IPS-15b (cell line): ENCODE measurements around the gene MAST3.
"Not testable (repeated sequence)": the region's sequence is repeated elsewhere in the genome, so short reads cannot be mapped to it uniquely, and the experiment has no call there.

ENCODE experiments used
- H3K27me3 ChIP-seq: one replicate; pipeline ENCODE4 v1.6.1; 2013; ENCODE audit warnings: low read length; ENCODE audit not compliant: control insufficient read depth, insufficient read depth
- H3K36me3 ChIP-seq: one replicate; pipeline ENCODE4 v1.6.1; 2013; ENCODE audit warnings: low read length; ENCODE audit not compliant: control insufficient read depth, insufficient read depth
- H3K4me1 ChIP-seq: one replicate; pipeline ENCODE4 v1.6.1; 2013; ENCODE audit warnings: mild to moderate bottlenecking, low read length; ENCODE audit not compliant: control insufficient read depth, insufficient read depth
- H3K4me3 ChIP-seq: one replicate; pipeline ENCODE4 v1.5.1; 2013; ENCODE audit warnings: low read depth, low read length
- H3K9ac ChIP-seq: one replicate; pipeline ENCODE4 v1.6.1; 2013; ENCODE audit warnings: low read depth, mild to moderate bottlenecking, low read length
- H3K9me3 ChIP-seq: one replicate; pipeline ENCODE4 v1.6.1; 2013; ENCODE audit warnings: mild to moderate bottlenecking, low read length; ENCODE audit not compliant: control insufficient read depth, insufficient read depth

Gene MAST3

DNA sequence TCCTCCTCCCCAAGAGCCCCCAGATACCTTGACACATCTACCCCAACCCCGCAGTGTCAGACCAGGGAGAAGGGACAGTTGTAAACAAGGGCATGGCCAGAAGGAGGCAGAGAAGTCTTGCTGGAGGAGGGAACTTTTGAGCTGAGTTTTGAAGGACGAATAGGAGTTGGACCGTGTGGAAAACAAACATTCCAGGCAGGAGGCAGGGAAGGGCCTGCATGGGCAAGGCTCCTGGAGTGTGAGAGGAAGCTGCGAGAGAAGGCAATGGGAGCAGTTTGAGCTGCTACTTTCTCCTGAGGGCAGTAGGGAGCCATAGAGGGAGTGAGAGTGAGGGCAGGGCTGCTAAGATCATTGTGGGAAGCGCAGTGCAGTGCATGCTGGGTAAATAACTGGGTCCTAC, 34.1 kb upstream of the MAST3 start:
- Histone ChIP-seq H3K27me3 (no peaks in the 10 kb centered on the region), H3K4me3 (no peak overlapping the region), H3K9ac (no peak overlapping the region), H3K9me3 (no peaks in the 10 kb centered on the region), H3K4me1 (no peaks in the 10 kb centered on the region), H3K36me3 (no peaks in the 10 kb centered on the region)

DNA sequence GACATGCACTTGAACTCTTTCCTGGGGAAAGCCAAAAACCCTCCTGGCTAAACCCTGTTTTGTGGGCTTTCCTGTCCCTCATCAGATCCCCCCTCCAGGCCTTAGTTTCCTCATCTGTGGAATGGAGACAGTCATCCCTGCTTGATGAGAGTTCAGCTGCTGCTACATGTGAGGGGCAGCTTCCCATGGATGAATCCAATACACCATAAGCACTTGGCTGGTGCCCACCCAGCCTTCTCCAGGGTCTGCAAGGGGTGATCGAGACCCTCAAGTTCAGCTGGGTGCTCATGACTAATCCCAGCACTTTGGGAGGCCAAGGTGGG, 32.4 kb upstream of the MAST3 start:
- Histone ChIP-seq H3K36me3 (no peaks in the 10 kb centered on the region), H3K9me3 (no peaks in the 10 kb centered on the region), H3K4me3 (no peak overlapping the region), H3K4me1 (no peaks in the 10 kb centered on the region), H3K9ac (no peak overlapping the region), H3K27me3 (no peaks in the 10 kb centered on the region)

DNA sequence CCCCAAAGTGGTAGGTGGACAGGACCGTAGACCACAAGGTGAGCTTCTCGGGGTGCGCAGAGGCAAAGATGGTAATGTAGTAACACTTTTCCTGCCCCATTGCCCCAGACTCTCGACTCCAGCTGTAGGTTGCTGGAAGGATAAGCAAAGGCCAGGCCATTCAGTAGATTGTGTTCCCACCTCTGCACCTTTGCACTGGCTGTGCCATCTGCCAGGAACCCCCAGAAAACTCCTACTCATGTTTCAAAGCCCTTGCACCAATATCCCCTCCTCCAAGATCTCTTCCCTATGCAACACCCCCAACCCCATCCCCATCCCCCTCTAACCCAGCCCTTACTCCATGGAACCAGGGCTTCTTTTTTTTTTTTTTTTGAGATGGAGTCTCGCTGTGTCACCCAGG, 29.2 kb upstream of the MAST3 start:
- H3K9ac ChIP-seq = no peak overlapping the region
- no peak overlapping the region for H3K4me3 ChIP-seq

DNA sequence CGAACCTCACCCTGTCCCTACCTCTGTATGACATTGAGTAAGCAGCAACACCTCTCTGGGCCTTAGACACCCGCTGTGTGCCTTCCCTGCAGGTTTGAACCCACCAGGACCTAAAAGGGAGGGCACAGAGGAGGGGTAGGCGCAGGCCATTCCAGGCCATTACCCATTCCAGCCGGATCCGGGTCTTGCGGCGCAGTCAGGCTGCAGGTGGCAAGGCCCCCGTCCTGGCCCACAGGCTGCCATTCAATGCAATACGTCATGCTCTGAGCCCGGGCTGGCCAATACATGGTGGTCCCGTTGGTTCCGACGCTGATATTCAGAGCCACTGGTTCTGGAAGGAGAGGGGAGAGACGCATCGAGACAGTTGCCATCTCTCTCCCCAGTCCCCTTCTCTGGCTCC, 28.2 kb upstream of the MAST3 start:
- Histone ChIP-seq H3K36me3 (no peaks in the 10 kb centered on the region), H3K9me3 (no peaks in the 10 kb centered on the region), H3K27me3 (no peaks in the 10 kb centered on the region), H3K4me1 (no peaks in the 10 kb centered on the region), H3K4me3 (no peak overlapping the region), H3K9ac (no peak overlapping the region)

More for the DNA sequence above, 29.2 kb upstream of the MAST3 start:
- Histone ChIP-seq H3K27me3 (no peaks in the 10 kb centered on the region), H3K4me1 (no peaks in the 10 kb centered on the region), H3K36me3 (no peaks in the 10 kb centered on the region), H3K9me3 (no peaks in the 10 kb centered on the region)

DNA sequence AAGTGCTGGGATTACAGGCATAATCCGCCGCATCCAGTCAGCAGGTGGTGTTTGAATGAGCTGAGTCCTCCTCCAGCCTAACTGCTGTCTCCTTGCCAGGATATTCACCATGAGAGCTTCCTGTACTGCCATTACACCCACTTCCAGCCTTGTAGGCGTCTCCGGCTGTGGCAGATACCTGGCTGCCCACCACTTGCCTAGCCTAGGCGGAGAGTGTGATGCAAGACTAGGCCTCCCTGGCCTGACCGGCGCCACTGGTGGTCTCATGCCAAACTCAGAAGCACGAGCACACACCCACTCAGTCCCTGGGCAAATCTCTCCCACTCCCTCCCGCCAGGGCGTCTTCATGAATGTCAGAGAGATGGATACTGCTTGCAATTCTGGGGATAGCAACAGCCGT, 27.4 kb upstream of the MAST3 start:
- Histone ChIP-seq H3K4me1 (no peaks in the 10 kb centered on the region), H3K9me3 (no peaks in the 10 kb centered on the region), H3K4me3 (no peak overlapping the region), H3K27me3 (no peaks in the 10 kb centered on the region), H3K36me3 (no peaks in the 10 kb centered on the region), H3K9ac (no peak overlapping the region)

DNA sequence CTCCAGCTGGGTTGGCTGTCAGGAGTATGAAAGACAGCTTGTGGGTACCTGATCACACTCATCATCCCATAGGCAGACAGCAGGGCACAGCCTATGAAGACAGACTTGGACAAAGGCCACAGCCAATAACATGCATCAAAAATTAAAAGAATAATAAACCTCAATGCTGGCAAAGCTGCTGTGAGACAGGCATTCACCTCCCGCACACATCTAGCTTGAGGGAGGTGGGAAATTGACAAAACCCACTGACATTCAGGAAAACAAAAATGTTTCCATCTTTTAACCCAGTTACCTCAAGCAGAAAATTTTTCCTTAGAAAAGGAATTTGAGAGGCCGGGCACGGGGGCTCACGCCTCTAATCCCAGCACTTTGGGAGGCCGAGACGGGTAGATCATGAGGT, 25.2 kb upstream of the MAST3 start:
- no peak overlapping the region for H3K9ac ChIP-seq
- no peak overlapping the region for H3K4me3 ChIP-seq
- H3K27me3 ChIP-seq = no peaks in the 10 kb centered on the region
- H3K4me1 ChIP-seq = no peaks in the 10 kb centered on the region
- H3K9me3 ChIP-seq = no peaks in the 10 kb centered on the region
- H3K36me3 ChIP-seq = no peaks in the 10 kb centered on the region

DNA sequence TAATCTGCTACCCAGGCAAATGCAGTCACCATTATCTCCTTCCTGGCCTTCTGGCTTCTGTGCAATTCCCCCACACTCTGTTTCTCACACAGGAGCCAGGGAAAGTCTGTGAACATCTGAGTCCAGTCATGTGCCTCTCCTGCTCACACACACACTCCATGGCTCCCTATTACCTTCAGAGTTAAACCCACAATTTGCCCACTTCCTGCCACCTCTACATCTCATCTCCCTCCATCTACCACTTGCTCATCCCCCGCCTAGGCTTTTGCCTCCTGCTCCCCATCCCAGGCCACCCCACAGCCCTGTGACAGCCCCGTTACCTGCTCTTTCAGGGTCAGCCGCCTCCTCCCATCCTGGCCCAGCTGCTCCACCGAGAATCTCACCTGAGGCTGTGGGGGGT, 24.4 kb upstream of the MAST3 start:
- no peaks in the 10 kb centered on the region for H3K9me3 ChIP-seq
- no peak overlapping the region for H3K9ac ChIP-seq
- no peaks in the 10 kb centered on the region for H3K36me3 ChIP-seq
- no peaks in the 10 kb centered on the region for H3K27me3 ChIP-seq
- H3K4me3 ChIP-seq = no peak overlapping the region
- no peaks in the 10 kb centered on the region for H3K4me1 ChIP-seq

DNA sequence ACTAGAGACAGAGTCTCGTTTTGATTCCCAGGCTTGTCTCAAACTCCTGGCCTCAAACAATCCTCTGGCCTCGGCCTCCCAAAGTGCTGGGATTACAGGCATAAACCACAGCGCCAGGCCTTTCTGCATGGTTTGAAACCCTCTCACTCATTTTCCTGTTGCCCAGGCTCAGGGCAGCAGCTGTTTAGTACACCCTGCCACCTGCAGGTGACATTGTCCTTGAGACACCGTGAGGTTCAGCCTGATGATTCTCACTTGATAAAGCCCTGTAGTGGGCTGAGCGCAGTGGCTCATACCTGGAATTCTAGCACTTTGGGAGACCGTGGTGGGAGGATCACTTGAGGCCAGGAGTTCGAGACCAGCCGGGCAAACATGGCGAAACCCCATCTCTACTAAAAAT, 23.4 kb upstream of the MAST3 start:
- Histone ChIP-seq H3K36me3 (no peaks in the 10 kb centered on the region), H3K4me1 (no peaks in the 10 kb centered on the region), H3K27me3 (no peaks in the 10 kb centered on the region), H3K9ac (no peak overlapping the region), H3K4me3 (no peak overlapping the region), H3K9me3 (no peaks in the 10 kb centered on the region)

DNA sequence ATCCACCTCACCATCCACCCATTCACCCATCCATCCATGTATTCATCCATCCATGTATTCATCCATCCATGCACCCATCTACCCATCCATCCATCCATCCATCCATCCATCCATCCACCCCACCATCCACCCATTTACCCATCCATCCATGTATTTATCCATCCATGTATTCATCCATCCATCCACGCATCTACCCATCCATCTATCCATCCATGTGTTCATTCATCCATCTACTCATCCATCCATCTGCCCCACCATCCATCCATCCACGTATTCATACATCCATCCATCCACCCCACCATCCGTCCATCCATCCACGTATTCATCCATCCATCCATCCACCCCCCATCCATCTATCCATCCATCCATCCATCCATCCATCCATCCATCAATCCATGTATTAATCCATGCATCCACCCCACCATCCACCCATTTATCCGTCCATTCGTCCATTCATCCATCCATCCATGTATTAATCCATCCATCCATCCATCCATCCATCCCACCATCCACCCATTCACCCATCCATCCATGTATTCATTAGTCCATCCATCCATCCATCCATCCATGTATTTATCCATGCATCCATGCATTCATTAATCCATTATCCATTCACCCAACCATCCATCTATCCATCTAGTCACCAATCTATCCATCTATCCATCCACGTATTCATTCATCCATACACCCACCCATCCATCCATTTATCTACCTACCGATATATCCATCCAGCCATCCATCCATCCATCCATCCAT, 13.5 kb upstream of the MAST3 start:
- Histone ChIP-seq H3K9ac (no peak overlapping the region), H3K4me3 (no peak overlapping the region), H3K36me3 (no peaks in the 10 kb centered on the region), H3K9me3 (no peaks in the 10 kb centered on the region), H3K27me3 (no peaks in the 10 kb centered on the region), H3K4me1 (no peaks in the 10 kb centered on the region)

DNA sequence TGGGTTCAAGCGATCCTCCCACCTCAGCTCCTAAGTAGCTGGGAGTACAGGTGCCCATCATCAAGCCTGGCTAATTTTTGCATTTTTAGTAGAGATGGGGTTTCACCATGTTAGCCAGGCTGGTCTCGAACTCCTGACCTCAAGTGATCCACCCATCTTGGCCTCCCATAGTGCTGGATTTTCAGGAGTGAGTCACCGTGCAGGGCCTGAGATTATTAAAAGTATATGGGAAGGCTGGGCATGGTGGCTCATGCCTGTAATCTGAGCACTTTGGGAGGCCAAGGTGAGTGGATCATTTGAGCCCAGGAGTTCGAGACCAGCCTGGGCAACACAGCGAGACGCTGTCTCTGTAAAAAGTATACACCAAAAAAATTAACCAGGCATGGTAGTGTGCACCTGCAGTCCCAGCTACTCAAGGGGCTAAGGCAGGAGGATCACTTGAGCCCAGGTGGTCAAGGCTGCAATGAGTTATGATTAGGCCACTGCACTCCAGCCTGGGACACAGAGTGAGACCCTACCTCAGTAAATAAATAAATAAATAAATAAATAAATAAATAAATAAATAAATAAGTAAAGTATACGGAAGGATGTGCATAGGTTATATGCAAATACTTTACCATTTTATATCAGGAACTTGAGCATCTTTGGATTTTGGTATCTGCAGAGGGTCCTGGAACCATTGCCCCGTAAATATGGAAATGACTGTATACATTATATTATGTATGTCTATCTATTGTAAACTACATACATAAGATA, 11.7 kb upstream of the MAST3 start:
- Histone ChIP-seq H3K4me1 (no peaks in the 10 kb centered on the region), H3K36me3 (no peaks in the 10 kb centered on the region), H3K4me3 (no peak overlapping the region), H3K27me3 (no peaks in the 10 kb centered on the region), H3K9me3 (no peaks in the 10 kb centered on the region), H3K9ac (no peak overlapping the region)

DNA sequence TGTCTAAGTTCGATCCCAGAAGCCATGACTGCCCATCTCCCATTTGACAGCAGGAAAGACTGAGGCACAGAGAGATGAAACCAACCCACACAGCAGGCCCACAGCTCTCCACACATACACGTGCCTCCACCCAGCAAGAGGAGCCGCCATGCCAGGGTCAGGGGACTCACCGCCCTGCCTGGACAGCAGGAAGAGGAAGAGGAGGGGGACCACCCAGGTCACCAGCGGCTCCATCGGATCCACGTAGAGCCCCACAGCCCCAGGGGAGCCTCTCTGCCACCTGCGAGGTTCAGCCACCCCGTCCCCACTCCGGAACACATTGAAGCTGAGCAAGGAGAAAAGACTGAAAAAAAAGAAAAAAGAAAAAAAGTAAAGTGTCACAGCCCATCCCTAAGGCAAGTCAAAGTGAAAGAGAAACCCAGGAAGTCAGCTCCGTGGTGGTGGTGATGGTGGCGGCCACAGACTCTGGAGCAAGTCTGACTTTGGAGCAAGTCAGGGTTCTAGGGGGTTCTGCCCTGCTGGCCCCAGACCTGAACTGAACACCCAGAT, 10.9 kb upstream of the MAST3 start, which contains the start of gene IL12RB1:
IL12RB1 (minus strand) TSS at position 345 of the 549 bp plus-strand sequence; CDS start at position 234, 111 bp downstream.
- no peaks in the 10 kb centered on the region for H3K36me3 ChIP-seq
- no peak within 1 kb of the TSS for H3K9ac ChIP-seq
- H3K4me3 ChIP-seq = no peak within 1 kb of the TSS

DNA sequence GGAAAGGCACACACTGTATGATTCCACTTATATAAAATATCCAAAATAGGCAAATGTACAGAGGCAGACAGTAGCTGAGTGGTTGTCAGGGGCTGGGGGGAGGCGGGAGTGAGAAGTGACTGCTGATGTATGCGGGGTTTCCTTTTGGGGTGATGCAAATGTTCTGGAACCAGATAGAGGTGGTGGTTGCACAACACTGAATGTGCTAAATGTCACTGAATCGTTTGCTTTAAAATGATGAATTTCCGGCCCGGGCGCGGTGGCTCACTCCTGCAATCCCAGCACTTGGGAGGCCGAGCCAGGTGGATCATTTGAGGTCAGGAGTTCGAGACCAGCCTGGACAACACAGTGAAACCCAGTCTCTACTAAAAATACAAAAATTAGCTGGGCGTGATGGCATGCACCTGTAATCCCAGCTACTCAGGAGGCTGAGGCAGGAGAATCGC, 8.5 kb upstream of the MAST3 start:
- not testable (repeated sequence) for H3K4me3 ChIP-seq, H3K9me3 ChIP-seq, H3K27me3 ChIP-seq, H3K9ac ChIP-seq, H3K4me1 ChIP-seq, H3K36me3 ChIP-seq

More for the DNA sequence above, 10.9 kb upstream of the MAST3 start, which contains the start of gene IL12RB1:
- Histone ChIP-seq H3K9me3 (no peaks in the 10 kb centered on the region), H3K27me3 (no peaks in the 10 kb centered on the region), H3K4me1 (no peaks in the 10 kb centered on the region)
